GM21360 (cell line): ENCODE data around the gene TMSB15C.
"Not testable (repeated sequence)": the region's sequence is repeated elsewhere in the genome, so short reads cannot be mapped to it uniquely, and the experiment has no call there.

ENCODE experiments used
- ATAC-seq: cut with Tn5 transposase; IDR thresholded peaks from one replicate; pipeline ENCODE4 v1.9.1; 2021; ENCODE audit warnings: mild to moderate bottlenecking, moderate library complexity; ENCODE audit not compliant: unreplicated experiment

Gene TMSB15C

GRCh38 chrX:104075778-104076445 is at the start of gene TMSB15C:
Gene TMSB15C, minus strand, starts transcription at chrX:104076236.
- peak; percentile 99 for ATAC-seq

GRCh38 chrX:104122829-104123228 is 46.8 kb upstream of the TMSB15C start:
- no peak for ATAC-seq

DNA sequence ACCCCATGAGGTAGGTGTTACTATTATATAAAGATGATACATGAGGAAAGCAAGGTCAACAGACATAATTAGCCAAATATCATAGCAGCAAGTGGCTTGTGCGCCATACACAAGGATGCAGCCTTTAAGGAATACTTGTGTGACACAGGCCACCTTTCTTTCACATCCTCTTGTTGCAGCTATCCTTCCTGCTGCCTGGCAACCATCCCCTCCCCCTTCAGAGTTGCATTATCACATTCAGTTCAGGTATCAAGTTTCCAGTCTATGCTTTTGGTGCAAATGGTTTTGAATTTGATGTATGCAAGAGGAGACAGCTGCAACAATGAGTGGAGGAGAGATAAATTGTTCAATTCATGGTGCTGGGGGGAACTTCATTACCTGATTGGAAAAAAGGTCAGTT is 42.7 kb upstream of the TMSB15C start:
- ATAC-seq, result no peak

GRCh38 chrX:104117759-104118158 is 41.7 kb upstream of the TMSB15C start:
- no peak for ATAC-seq

DNA sequence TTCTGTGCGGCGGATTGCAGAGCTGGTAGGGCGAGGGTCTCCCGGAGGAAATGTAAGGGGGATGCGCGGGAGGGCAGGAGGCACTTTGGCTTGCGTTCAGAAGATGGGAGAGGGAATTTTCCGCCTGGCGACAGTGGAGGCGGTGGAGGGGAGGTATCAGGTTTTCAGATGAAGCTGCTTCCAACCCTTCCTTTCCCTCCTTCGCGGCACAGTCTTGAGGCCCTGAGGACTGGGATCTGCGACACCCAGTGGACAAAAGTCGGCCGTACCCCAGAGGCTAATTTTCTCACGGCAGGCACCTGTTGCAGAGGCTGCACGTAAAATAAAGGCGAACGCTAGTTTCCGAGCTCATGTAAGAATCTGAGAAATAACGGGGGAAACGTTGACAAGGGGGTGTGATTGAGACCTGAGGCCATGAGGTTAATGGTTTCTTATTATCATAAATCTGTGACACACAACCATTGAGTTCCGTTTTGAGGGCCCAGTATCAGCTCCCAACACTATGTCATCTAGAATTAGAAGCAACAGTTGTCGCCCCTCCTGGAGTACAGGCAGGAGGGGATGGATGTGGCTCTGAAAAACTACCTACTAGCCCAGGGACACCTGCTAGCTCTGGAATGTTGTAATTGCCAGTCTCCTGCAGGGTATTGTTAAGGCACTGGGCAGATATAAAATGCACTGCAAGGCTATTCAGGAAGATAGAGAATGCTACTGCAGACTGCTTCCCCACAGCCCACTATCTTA is 37.4 kb upstream of the TMSB15C start:
- ATAC-seq, result peak; percentile 56

GRCh38 chrX:104112326-104112951 is 36.4 kb upstream of the TMSB15C start, which contains the start of gene ZCCHC18:
Gene ZCCHC18, plus strand, starts transcription at chrX:104112523. Its CDS starts 1,589 bp downstream, at chrX:104114112.
- ATAC-seq, result peak; percentile 55

- peak; percentile 44 for ATAC-seq
These were observed 34.6 kb upstream of the TMSB15C start for GRCh38 chrX:104110491-104111240.

- no peak for ATAC-seq
These were observed 32.9 kb upstream of the TMSB15C start for GRCh38 chrX:104108955-104109354.

DNA sequence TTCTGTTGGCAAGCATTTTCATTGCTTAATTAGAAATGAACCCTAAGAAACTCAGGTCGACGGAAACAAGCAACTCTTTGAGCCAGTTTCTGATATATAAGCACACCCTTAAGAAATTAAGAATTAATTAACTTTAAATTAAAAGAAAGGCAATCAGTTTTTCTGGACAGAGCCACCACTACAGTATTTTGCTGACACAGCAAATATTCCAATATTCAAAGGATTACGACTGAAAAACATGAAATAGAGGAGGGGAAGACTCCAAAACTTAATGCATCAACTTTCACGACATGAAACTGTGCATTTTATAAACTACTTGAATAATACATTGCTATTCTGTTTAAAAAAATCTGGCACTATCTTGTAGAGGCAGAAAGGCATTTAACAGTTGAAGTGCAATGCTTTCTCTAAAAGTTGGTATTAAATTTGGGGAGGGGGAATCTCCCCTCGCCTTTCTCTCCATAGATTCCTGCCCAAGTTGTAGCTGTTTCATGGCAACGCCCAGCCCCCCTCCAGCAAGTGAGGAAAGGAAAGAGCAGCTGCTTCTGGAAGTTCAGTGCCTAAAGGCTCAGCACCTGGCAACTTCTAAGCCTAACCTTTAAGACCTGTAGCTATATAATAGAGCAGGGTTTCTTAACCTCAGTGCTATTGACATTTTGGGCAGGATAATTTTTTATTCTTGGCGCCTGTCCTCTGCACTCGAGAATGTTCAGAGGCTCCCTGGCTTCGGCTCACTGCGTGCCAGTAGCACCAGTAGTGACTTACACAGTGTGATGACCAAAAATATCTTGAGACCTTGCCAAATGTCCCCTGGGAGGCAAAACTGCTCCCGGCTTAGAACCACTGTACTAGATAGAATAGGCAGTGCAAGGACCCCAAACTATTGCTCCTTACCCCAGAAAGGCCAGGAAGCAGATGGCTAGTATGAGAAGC is 29.6 kb upstream of the TMSB15C start:
- ATAC-seq, result no peak

- ATAC-seq, result no peak
These were observed 28.6 kb upstream of the TMSB15C start for GRCh38 chrX:104104676-104105075.

DNA sequence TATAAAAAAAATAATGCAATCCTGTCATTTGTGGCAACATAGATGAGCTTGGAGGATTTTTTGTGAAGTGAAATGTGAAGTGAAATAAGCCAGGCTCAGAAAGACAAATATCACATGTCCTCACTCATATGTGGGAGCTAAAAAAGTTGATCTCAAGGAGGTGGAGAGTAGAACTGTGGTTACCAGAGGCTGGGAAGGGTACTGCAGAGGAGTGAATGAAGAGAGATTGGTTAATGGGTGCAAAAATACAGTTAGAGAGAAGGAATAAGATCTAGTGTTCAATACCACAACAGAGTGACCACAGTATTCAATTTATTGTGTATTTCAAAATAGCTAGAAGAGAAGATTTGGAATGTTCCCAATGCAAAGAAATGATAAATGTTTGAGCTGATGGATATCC is 22.9 kb upstream of the TMSB15C start:
- ATAC-seq, result no peak

GRCh38 chrX:104098151-104098808 is 22.2 kb upstream of the TMSB15C start:
- ATAC-seq, result peak; percentile 80

DNA sequence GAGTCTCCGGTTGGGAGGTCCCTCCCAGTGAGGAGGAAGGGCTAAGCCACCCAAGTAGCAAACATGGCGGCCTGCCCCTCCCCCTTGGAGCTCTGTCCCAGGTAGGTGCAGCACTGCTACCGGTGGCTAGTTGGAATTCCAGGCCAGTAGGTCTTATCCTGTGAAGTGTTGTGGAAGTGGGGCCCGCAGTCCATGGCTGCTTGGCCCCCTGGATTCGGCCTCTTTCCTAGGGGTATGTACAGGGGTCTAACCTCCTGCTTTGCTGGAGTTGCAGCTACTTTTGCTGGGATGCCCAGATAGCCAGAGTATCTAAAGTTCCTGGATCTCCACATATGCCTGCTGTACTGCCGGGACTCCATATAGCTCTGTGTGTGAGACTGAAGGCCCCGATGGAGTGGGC is 9.9 kb upstream of the TMSB15C start:
- ATAC-seq, result no peak

GRCh38 chrX:104085477-104085876 is 9.4 kb upstream of the TMSB15C start:
- no peak for ATAC-seq

DNA sequence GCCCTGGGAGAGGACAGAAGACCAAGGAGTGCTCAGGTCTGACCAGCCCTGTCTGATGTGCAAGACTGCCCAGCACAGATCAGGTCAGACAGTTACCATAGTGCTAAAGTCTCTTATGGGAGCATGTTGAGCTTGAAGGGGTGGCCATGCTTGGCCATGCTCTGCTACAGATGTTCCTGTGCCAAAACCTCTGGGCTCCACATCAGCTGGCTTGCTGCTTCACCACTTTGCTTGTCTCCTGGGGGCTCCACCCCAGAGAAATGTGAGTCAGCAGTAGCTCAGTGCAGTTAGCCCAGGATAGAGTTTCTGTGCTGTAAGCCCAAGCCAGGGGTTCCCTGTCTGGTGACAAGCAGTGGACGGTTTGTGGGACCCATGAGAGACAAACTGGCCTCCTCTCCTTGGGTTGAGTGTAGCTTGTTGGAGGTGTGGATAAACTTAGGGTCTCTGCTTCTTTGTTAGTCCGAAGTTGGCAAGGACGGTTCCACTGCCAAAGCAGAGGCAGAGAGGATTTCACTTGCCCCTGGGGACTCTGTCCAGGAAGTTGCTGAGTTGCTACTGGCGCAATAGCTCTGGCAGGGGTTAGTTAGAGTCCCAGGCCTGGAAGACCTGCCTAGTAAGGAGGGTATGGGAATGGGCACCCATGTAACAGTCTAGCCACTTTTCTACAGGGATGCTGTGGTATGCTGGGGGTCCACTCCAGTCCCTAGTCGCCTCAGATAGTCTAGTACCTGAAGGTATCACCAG is 8.7 kb upstream of the TMSB15C start:
- ATAC-seq, result no peak

DNA sequence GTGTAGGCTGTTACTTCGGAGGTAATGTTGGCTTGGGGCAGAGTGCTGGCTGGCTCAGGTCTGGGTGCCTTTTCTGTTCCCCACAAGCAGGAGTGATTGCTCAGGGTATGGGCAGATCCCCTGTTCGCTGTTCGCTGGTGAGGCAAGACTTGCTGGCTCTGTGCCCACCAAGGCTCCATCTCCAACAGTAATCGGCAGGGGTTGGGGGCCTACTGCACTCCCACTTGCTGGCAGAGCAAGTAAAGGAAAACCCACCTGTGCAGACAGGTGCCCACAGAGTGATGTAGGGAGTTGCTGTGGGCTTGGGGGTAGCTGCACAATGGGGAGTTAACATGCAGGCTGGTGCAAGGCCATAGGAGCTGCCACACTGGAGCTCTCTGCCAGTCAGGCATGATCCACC is 8.0 kb upstream of the TMSB15C start:
- no peak for ATAC-seq

- not testable (repeated sequence) for ATAC-seq
These were observed 1.8 kb upstream of the TMSB15C start for GRCh38 chrX:104077854-104078253.

DNA sequence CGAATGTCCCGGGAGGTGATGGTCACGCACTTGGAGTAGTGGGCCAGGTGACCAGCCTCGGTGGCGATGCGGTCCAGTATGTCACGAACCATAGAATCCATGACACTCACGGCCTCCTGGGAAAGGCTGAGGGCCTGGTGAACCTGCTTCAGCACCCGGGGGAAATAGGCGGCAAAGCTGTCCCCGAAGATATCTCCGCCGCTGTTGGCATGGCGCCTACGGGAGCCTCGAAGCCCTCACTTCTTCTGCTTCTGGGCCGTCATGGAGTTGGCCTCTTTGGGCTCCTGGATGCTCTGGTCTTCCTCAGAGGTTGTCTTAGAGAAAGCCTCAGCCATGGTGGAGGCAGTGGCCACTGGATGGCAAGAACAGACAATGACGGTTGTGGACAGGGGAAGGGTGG is 13.4 kb downstream of the TMSB15C start:
- not testable (repeated sequence) for ATAC-seq

DNA sequence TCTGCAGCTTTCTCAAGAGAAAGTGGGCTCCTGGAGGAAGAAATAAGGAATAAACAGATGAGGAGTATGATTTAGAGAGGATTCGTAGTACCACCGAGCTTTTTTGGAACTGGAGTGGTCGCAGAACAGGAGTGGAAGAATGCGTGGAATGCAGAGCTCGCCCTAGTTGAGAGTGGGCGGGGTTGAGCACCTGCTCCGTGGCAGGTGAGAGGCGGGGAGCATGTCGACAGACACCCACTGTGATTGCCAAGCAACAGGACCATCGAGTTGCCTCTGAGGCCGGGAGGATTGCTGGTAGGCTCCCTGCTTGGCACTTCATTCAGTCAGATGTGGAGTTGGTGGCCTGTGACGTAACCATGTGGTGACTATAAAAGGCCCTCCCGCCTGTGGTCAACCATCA is 21.1 kb downstream of the TMSB15C start:
- ATAC-seq, result not testable (repeated sequence)
